HepG2 (cell line): Measurements from ENCODE around the gene DGKB. TPM values are rescaled to one million over a fixed set of nuclear protein-coding genes. Genes with fewer than 3 reads are reported as not detected.

Source experiments
- ATAC-seq: fragments of 200-7000 bp; cut with Tn5 transposase; 3 replicates; pipeline ENCODE4 v1.9.1; 2020; ENCODE audit warnings: mild to moderate bottlenecking, moderate library complexity
- BruUV-seq: library from RNA; stranded (reverse); fragments of 400-500 nt; replicated peaks from 2 replicates; lab custom pipeline; 2021; lab: Mats Ljungman, UMichigan
- CTCF ChIA-PET: fragments of 300-600 bp; formaldehyde crosslinking; extraction: SDS; loops from one replicate; lab custom pipeline; 2021; ENCODE audit warnings: low total read pairs, inconsistent platforms, low intra/inter-chr PET ratio; lab: Yijun Ruan, JAX
- POLR2A ChIA-PET: fragments of 350-600 bp; sonication (Branson Sonifier 250); formaldehyde crosslinking; loops from one replicate; lab custom pipeline; 2020; ENCODE audit warnings: antibody characterized with exemption, inconsistent platforms; lab: Yijun Ruan, JAX
- DNase-seq: peaks from one replicate; pipeline ENCODE4 v3.0.0-alpha.2; 2015; ENCODE audit warnings: low spot score
- FAIRE-seq: peaks from 3 replicates; lab custom pipeline; 2011; peaks lifted over from hg19 to GRCh38; lab: Jason Lieb, UNC
- H2AFZ ChIP-seq: one replicate; pipeline ENCODE4 v1.6.1; 2011; ENCODE audit warnings: low read length, inconsistent platforms
- H3K27ac ChIP-seq: fragments of 300-600 bp; 3 replicates; pipeline ENCODE4 v1.8.0; 2011; ENCODE audit warnings: mixed run types, mild to moderate bottlenecking, mixed read lengths, low read length, inconsistent platforms; ENCODE audit not compliant: insufficient read depth; ENCODE audit errors: extremely low read length
- H3K27me3 ChIP-seq, 2 experiments: fragments of 200-600 bp in 1 of 2; 2 replicates in 1 of 2; 3 replicates in 1 of 2; pipeline versions ENCODE4 v1.6.0 to v1.8.0; 2011; ENCODE audit warnings: low read length in 2 of 2, mild to moderate bottlenecking in 2 of 2, moderate library complexity in 2 of 2, inconsistent platforms in 1 of 2; ENCODE audit not compliant: insufficient read depth in 2 of 2, control insufficient read depth in 1 of 2
- H3K36me3 ChIP-seq, 2 experiments: fragments of 200-600 bp in 1 of 2; replicated peaks in 1 of 2; 2 replicates in 1 of 2; 3 replicates in 1 of 2; pipeline versions ENCODE4 v1.5.1 to v1.8.0; 2011; ENCODE audit warnings: low read length in 2 of 2, inconsistent platforms in 1 of 2; ENCODE audit not compliant: insufficient read depth in 2 of 2, control insufficient read depth in 1 of 2
- H3K4me1 ChIP-seq: 2 replicates; pipeline ENCODE4 v1.5.1; 2012; ENCODE audit warnings: low read length, inconsistent platforms; ENCODE audit not compliant: insufficient read depth
- H3K4me2 ChIP-seq: 2 replicates; pipeline ENCODE4 v1.6.0; 2011; ENCODE audit warnings: low read depth, low read length, inconsistent platforms
- H3K4me3 ChIP-seq, 3 experiments: fragments of 200-600 bp in 1 of 3; sonication (generic), shearing (Covaris generic) in 1 of 3; replicated peaks in 1 of 3; 2 replicates each; pipeline ENCODE4 v1.5.1; 2011 to 2016; ENCODE audit warnings: low read length in 3 of 3, inconsistent platforms in 2 of 3, low read depth in 2 of 3, mild to moderate bottlenecking in 2 of 3, control low read depth in 1 of 3, mixed read lengths in 1 of 3; ENCODE audit not compliant: insufficient read depth in 1 of 3
- H3K79me2 ChIP-seq: one replicate; pipeline ENCODE4 v1.6.1; 2011; ENCODE audit warnings: low read length, inconsistent platforms; ENCODE audit not compliant: insufficient read depth
- H3K9ac ChIP-seq: 2 replicates; pipeline ENCODE4 v1.6.0; 2011; ENCODE audit warnings: mild to moderate bottlenecking, low read depth, low read length, inconsistent platforms; ENCODE audit not compliant: insufficient read depth
- H3K9me3 ChIP-seq: 2 replicates; pipeline ENCODE4 v1.5.1; 2012; ENCODE audit warnings: mild to moderate bottlenecking, low read length
- H4K20me1 ChIP-seq: 2 replicates; pipeline ENCODE4 v1.6.0; 2011; ENCODE audit warnings: inconsistent platforms, mild to moderate bottlenecking, low read length, moderate library complexity; ENCODE audit not compliant: insufficient read depth
- ESRRA ChIP-seq: sonication (generic); formaldehyde crosslinking; IDR thresholded peaks from 2 replicates; pipeline ENCODE4 v1.5.1; 2020; ENCODE audit warnings: mild to moderate bottlenecking, low read depth, missing genetic modification reagents
- GMEB1 ChIP-seq: sonication (generic); formaldehyde crosslinking; IDR thresholded peaks from 2 replicates; pipeline ENCODE4 v1.5.1; 2020; ENCODE audit warnings: missing genetic modification reagents, mild to moderate bottlenecking, borderline replicate concordance
- GMEB2 ChIP-seq: IDR thresholded peaks from 2 replicates; pipeline ENCODE4 v1.6.1; 2016; ENCODE audit warnings: missing biosample characterization, missing genetic modification reagents, low read depth
- HCFC1 ChIP-seq: fragments of 150-350 bp; IDR thresholded peaks from 2 replicates; pipeline ENCODE4 v1.6.1; 2014; ENCODE audit warnings: low read depth, low read length
- HES4 ChIP-seq: sonication (generic); formaldehyde crosslinking; IDR thresholded peaks from 2 replicates; pipeline ENCODE4 v1.9.0; 2021; ENCODE audit warnings: mild to moderate bottlenecking, missing genetic modification reagents, borderline replicate concordance
- HMGA1 ChIP-seq: sonication (generic); formaldehyde crosslinking; conservative IDR thresholded peaks from 2 replicates; pipeline ENCODE4 v1.4.0; 2020; ENCODE audit warnings: missing genetic modification reagents
- SRF ChIP-seq: IDR thresholded peaks from 2 replicates; pipeline ENCODE4 v1.6.1; 2011; ENCODE audit warnings: mild to moderate bottlenecking, low read depth, low read length, moderate library complexity
- USF2 ChIP-seq, 2 experiments: sonication (generic) in 1 of 2; formaldehyde crosslinking in 1 of 2; IDR thresholded peaks; 2 replicates each; pipeline versions ENCODE4 v1.5.1 to v1.6.1; 2011 to 2020; ENCODE audit warnings: borderline replicate concordance in 1 of 2, low read depth in 1 of 2, low read length in 1 of 2, mild to moderate bottlenecking in 1 of 2, missing genetic modification reagents in 1 of 2, moderate library complexity in 1 of 2
- ZC3H4 ChIP-seq: sonication (generic); formaldehyde crosslinking; IDR thresholded peaks from 2 replicates; pipeline ENCODE4 v1.4.0; 2020; ENCODE audit warnings: missing genetic modification reagents, borderline replicate concordance
- ZNF12 ChIP-seq: sonication (generic); formaldehyde crosslinking; IDR thresholded peaks from 2 replicates; pipeline ENCODE4 v1.5.0; 2020; ENCODE audit warnings: missing genetic modification reagents
- ZNF20 ChIP-seq: sonication (generic); formaldehyde crosslinking; IDR thresholded peaks from 2 replicates; pipeline ENCODE4 v1.4.0; 2020; ENCODE audit warnings: mild to moderate bottlenecking, moderate library complexity, missing genetic modification reagents
- ZNF282 ChIP-seq: fragments of 450-650 bp; IDR thresholded peaks from 2 replicates; pipeline ENCODE4 v1.6.1; 2018; ENCODE audit not compliant: partially characterized antibody
- ZNF577 ChIP-seq: sonication (generic); formaldehyde crosslinking; IDR thresholded peaks from 2 replicates; pipeline ENCODE4 v1.4.0; 2020; ENCODE audit warnings: mild to moderate bottlenecking, low read depth, missing genetic modification reagents, borderline replicate concordance
- ZNF691 ChIP-seq: sonication (generic); formaldehyde crosslinking; IDR thresholded peaks from 2 replicates; pipeline ENCODE4 v1.4.0; 2020; ENCODE audit warnings: missing genetic modification reagents, low read depth, mild to moderate bottlenecking, borderline replicate concordance
- ZNF709 ChIP-seq: sonication (generic); formaldehyde crosslinking; IDR thresholded peaks from 2 replicates; pipeline ENCODE4 v1.5.0; 2020; ENCODE audit warnings: mild to moderate bottlenecking, missing genetic modification reagents
- ZNF780A ChIP-seq: sonication (generic); formaldehyde crosslinking; IDR thresholded peaks from 2 replicates; pipeline ENCODE4 v1.8.0; 2022; ENCODE audit warnings: mild to moderate bottlenecking, missing genetic modification reagents, moderate library complexity
- WGBS: methylation state at CpG from one replicate; pipeline ENCODE4 v1.1.6; 2017; ENCODE audit warnings: low lambda C conversion rate; 5-methylcytosine and 5-hydroxymethylcytosine counted together
- in situ Hi-C: cut with HindIII; loops from 2 replicates; pipeline ENCODE4 v1.10.0; 2017; ENCODE audit warnings: low pct_unique_long_range_greater_than_20kb; ENCODE audit not compliant: extremely low pct_ligation_motif_present
- intact Hi-C: fragments of 100-400 bp; cut with micrococcal nuclease; formaldehyde crosslinking; loops from one replicate; pipeline ENCODE4 v1.10.0; 2022; ENCODE audit not compliant: unreplicated experiment
- polyA plus RNA-seq, 8 experiments: library from polyadenylated mRNA; depleted of rRNA in 3 of 8; stranded (reverse) in 7 of 8; unstranded in 1 of 8; fragments of >200 nt; fragmentation: Illumina TruSeq in 4 of 8; extraction: Trizol in 4 of 8; gene quantifications; 2 replicates each; pipeline versions ENCODE4 v1.2.1 to v1.2.3, GENCODE V29; 2011 to 2016; ENCODE audit warnings: low read depth in 4 of 8, missing spikeins in 1 of 8, mixed read lengths in 1 of 8; ENCODE audit not compliant: insufficient read depth in 1 of 8
- total RNA-seq, 5 experiments: library from RNA; depleted of rRNA; stranded (reverse); fragments of >200 nt; fragmentation: Illumina TruSeq; extraction: Trizol; gene quantifications; 2 replicates each; pipeline ENCODE4 v1.2.3, GENCODE V29; 2016; ENCODE audit warnings: low read depth in 1 of 5

The DGKB gene
- total and polyA plus RNA-seq, 2 of the 13 experiments (the other 11 are each of a cell fraction or from before 2014, with no cell fraction given): not detected

GRCh38 chr7:14375998-14376397, 526.6 kb downstream of the DGKB start:
- DNase-seq: no peak
- ATAC-seq: no peak
- H3K27ac ChIP-seq: no peak overlapping the region
- WGBS: 0% methylated on average over 2 of the region's 2 CpGs
- H3K4me1 ChIP-seq: no peaks in the 10 kb centered on the region
- no peak overlapping the region for H3K9ac ChIP-seq
- no peaks in the 10 kb centered on the region for H3K79me2 ChIP-seq
- peaks cover 86% of the 10 kb centered on the region for H3K9me3 ChIP-seq
- CTCF ChIA-PET: no interaction called here
- no peak for TF ChIP-seq GMEB1 (CRISPR knock-in tag)
- TF ChIP-seq ZNF12: no peak
- TF ChIP-seq USF2 (IDR thresholded peaks at IDR 0.05; ENCODE audit: low read depth, low read length): no peak
- no peak for TF ChIP-seq USF2 (CRISPR knock-in tag; IDR thresholded peaks at IDR 0.05; ENCODE audit: borderline replicate concordance)
- no peak for TF ChIP-seq GMEB2
- no peak for TF ChIP-seq SRF
- TF ChIP-seq ZNF691 (CRISPR knock-in tag): no peak
- no peak for TF ChIP-seq ESRRA (CRISPR knock-in tag)
- no peak for TF ChIP-seq HMGA1 (CRISPR knock-in tag)
- no peak for TF ChIP-seq HES4 (CRISPR knock-in tag)
- TF ChIP-seq ZNF577: no peak
- no peak for TF ChIP-seq ZC3H4 (CRISPR knock-in tag)
- TF ChIP-seq ZNF282: no peak
- TF ChIP-seq ZNF780A (CRISPR knock-in tag): no peak
- no peak for TF ChIP-seq ZNF709 (CRISPR knock-in tag)
- no peak for TF ChIP-seq HCFC1
- no peak for TF ChIP-seq ZNF20 (CRISPR knock-in tag)
- POLR2A ChIA-PET: no interaction called here
- H2AFZ ChIP-seq: no peak overlapping the region
- in situ Hi-C loops (no loop called here), intact Hi-C loops (no loop called here)
- no TSS peak for BruUV-seq
- no peak overlapping the region for H3K4me3 ChIP-seq
- no peaks in the 10 kb centered on the region for H3K36me3 ChIP-seq
- H3K27me3 ChIP-seq: no peaks in the 10 kb centered on the region
- H3K4me2 ChIP-seq: no peak overlapping the region
- FAIRE-seq: no peak
- no peaks in the 10 kb centered on the region for H4K20me1 ChIP-seq
